Eye (tissue), 1 donor: Measurements from ENCODE around the gene MC5R.
A peak's percentile ranks its signal among the peaks of the same experiment; 100 is the strongest.
"Not testable (repeated sequence)": the region's sequence is repeated elsewhere in the genome, so short reads cannot be mapped to it uniquely, and the experiment has no call there.

Experiments used
- DNase-seq: peaks from one replicate; pipeline ENCODE4 v3.0.0-alpha.2; 2015

The MC5R gene

GRCh38 chr18:13862898-13863297 is 38.9 kb downstream of the MC5R start:
- DNase-seq, result not testable (repeated sequence)

GRCh38 chr18:13868501-13869271 is 44.7 kb downstream of the MC5R start:
- DNase-seq, result peak; percentile 63

- DNase-seq, result no peak
Measured at GRCh38 chr18:13871701-13872100, 47.8 kb downstream of the MC5R start.

GRCh38 chr18:13872373-13872772 is 48.4 kb downstream of the MC5R start:
- DNase-seq, result no peak

GRCh38 chr18:13872932-13873331 is 49.0 kb downstream of the MC5R start:
- no peak for DNase-seq

GRCh38 chr18:13874558-13874957 is 50.6 kb downstream of the MC5R start:
- DNase-seq, result no peak
